GM12892 (cell line): ENCODE results near the gene FASLG.

Experiments used
- POLR2A ChIP-seq: IDR thresholded peaks from 2 replicates; pipeline ENCODE4 v1.6.1; 2011; ENCODE audit warnings: low read depth, low read length, control low read depth
- POLR2AphosphoS5 ChIP-seq: IDR thresholded peaks from 2 replicates; pipeline ENCODE4 v1.6.1; 2011; ENCODE audit warnings: low read depth, low read length, control low read depth

GRCh38 chr1:172653015-172653709, 5.7 kb upstream of the FASLG start:
- TF ChIP-seq POLR2AphosphoS5 (no peak), POLR2A (no peak)
